ENCODE measurements around the gene SPATA2L.

DNA sequence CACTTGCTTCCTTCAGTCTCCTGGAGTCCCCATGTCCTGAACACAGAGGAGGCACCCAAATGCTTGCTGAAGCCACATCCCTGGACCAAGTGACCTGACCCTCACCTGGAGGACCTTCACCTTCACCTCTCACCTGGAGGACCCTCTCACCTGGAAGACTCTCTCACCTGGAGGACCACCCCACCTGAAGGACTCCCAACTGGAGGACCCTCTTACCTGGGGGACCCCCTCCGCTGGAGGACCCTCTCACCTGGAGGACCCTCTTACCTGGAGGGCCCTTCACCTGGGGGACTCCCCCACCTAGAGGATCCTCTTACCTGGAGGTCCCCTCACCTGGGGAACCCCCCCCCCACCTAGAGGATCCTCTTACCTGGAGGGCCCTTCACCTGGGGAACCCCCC lies 15.6 kb downstream of the SPATA2L start:
- TF ChIP-seq ZNF384 (IDR thresholded peaks at IDR 0.05) (no peak), L3MBTL2 (conservative IDR thresholded peaks at IDR 0.05) (no peak), SP1 (IDR thresholded peaks at IDR 0.05) (no peak)
